Fibroblast of villous mesenchyme (primary cell): Measurements from ENCODE around the gene RPIA. TPM values are rescaled to one million over a fixed set of nuclear protein-coding genes. Genes with fewer than 3 reads are reported as not detected.

ENCODE experiments used
- DNase-seq: peaks from one replicate; pipeline ENCODE4 v3.0.0-alpha.2; 2010; ENCODE audit warnings: low read depth
- H3K4me3 ChIP-seq: 2 replicates; pipeline ENCODE4 v1.5.1; 2011; ENCODE audit warnings: low read depth, mild to moderate bottlenecking, low read length
- CTCF ChIP-seq: IDR thresholded peaks from 2 replicates; pipeline ENCODE4 v1.5.1; 2012; ENCODE audit warnings: low read depth, mild to moderate bottlenecking, low read length; ENCODE audit not compliant: insufficient read depth
- total RNA-seq: library from RNA; depleted of rRNA; stranded (reverse); fragments of >200 nt; gene quantifications from 2 replicates; pipeline ENCODE4 v1.2.3, GENCODE V29; 2012

The RPIA gene
- total RNA-seq, 1 donor, result 9.5 TPM

GRCh38 chr2:88696611-88697010 is 5.1 kb downstream of the RPIA start:
- DNase-seq, result no peak
- no peak overlapping the region for H3K4me3 ChIP-seq
- no peak for TF ChIP-seq CTCF

GRCh38 chr2:88697370-88698026 is 6.0 kb downstream of the RPIA start:
- TF ChIP-seq CTCF, result no peak
- no peak overlapping the region for H3K4me3 ChIP-seq
- DNase-seq, result no peak

- DNase-seq, result no peak
Observed at GRCh38 chr2:88698027-88698413, 6.5 kb downstream of the RPIA start.

GRCh38 chr2:88698498-88699233 is 7.2 kb downstream of the RPIA start:
- no peak for TF ChIP-seq CTCF
- no peak overlapping the region for H3K4me3 ChIP-seq
- no peak for DNase-seq

More at GRCh38 chr2:88698027-88698413, 6.5 kb downstream of the RPIA start:
- no peak overlapping the region for H3K4me3 ChIP-seq
- TF ChIP-seq CTCF, result no peak

GRCh38 chr2:88707003-88707402 is 15.5 kb downstream of the RPIA start:
- DNase-seq, result no peak
- TF ChIP-seq CTCF, result no peak
- H3K4me3 ChIP-seq, result no peak overlapping the region

GRCh38 chr2:88709181-88709631 is 17.7 kb downstream of the RPIA start:
- no peak overlapping the region for H3K4me3 ChIP-seq
- DNase-seq, result peak; percentile 28
- no peak for TF ChIP-seq CTCF
